MM.1S (cell line): ENCODE results near the gene KRCC1.
A peak's percentile ranks its signal among the peaks of the same experiment; 100 is the strongest.

Source experiments
- DNase-seq: peaks from one replicate; pipeline ENCODE4 v3.0.0-alpha.2; 2015
- H2AFZ ChIP-seq: fragments of 300-600 bp; sonication (generic); 2 replicates; pipeline ENCODE4 v1.6.0; 2016; ENCODE audit warnings: antibody characterized with exemption, low read length
- H3F3A ChIP-seq: fragments of 300-600 bp; sonication (generic); 2 replicates; pipeline ENCODE4 v1.6.1; 2016; ENCODE audit warnings: mild to moderate bottlenecking, antibody characterized with exemption, low read length, moderate library complexity, mixed read lengths; ENCODE audit not compliant: insufficient read depth
- H3K27ac ChIP-seq: fragments of 300-600 bp; sonication (generic); 2 replicates; pipeline ENCODE4 v1.5.1; 2016; ENCODE audit warnings: mild to moderate bottlenecking, low read length
- H3K27me3 ChIP-seq: fragments of 300-600 bp; sonication (generic); replicated peaks from 2 replicates; pipeline ENCODE4 v1.6.0; 2016; ENCODE audit warnings: low read length; ENCODE audit not compliant: insufficient read depth
- H3K36me3 ChIP-seq: fragments of 300-600 bp; sonication (generic); replicated peaks from 2 replicates; pipeline ENCODE4 v1.6.1; 2016; ENCODE audit warnings: mild to moderate bottlenecking, low read length, mixed read lengths; ENCODE audit not compliant: insufficient read depth
- H3K4me1 ChIP-seq: fragments of 300-600 bp; sonication (generic); 2 replicates; pipeline ENCODE4 v1.6.1; 2016; ENCODE audit warnings: low read length, mixed read lengths
- H3K4me2 ChIP-seq: fragments of 300-600 bp; sonication (generic); 2 replicates; pipeline ENCODE4 v1.6.0; 2016; ENCODE audit warnings: low read depth, low read length
- H3K4me3 ChIP-seq: fragments of 300-600 bp; sonication (generic); 2 replicates; pipeline ENCODE4 v1.5.1; 2016; ENCODE audit warnings: low read length, mixed read lengths
- H3K79me2 ChIP-seq: fragments of 300-600 bp; sonication (generic); 2 replicates; pipeline ENCODE4 v1.6.1; 2016; ENCODE audit warnings: mixed run types, low read length, mixed read lengths
- H3K9ac ChIP-seq: fragments of 300-600 bp; sonication (generic); 2 replicates; pipeline ENCODE4 v1.6.1; 2016; ENCODE audit warnings: low read length, mixed read lengths
- H3K9me2 ChIP-seq: fragments of 300-600 bp; sonication (generic); replicated peaks from 2 replicates; pipeline ENCODE4 v1.6.1; 2016; ENCODE audit warnings: mild to moderate bottlenecking, low read length, mixed read lengths; ENCODE audit not compliant: insufficient read depth
- H3K9me3 ChIP-seq: fragments of 300-600 bp; sonication (generic); replicated peaks from 2 replicates; pipeline ENCODE4 v1.6.1; 2016; ENCODE audit warnings: mild to moderate bottlenecking, low read length, mixed read lengths; ENCODE audit not compliant: insufficient read depth
- H4K20me1 ChIP-seq: fragments of 300-600 bp; sonication (generic); 2 replicates; pipeline ENCODE4 v1.6.1; 2016; ENCODE audit warnings: mild to moderate bottlenecking, low read length, moderate library complexity, mixed read lengths; ENCODE audit not compliant: insufficient read depth
- EZH2 ChIP-seq: fragments of 300-600 bp; sonication (generic); optimal IDR thresholded peaks from 2 replicates; pipeline ENCODE3; 2017; ENCODE audit warnings: low read depth, mild to moderate bottlenecking, antibody characterized with exemption, low read length, mixed read lengths
- EZH2phosphoT487 ChIP-seq: fragments of 300-600 bp; sonication (generic); IDR thresholded peaks from 2 replicates; pipeline ENCODE4 v1.6.1; 2018; ENCODE audit warnings: antibody characterized with exemption, low read length
- TF ChIP-seq, protein P1 (sequence below): fragments of 300-600 bp; sonication (generic); IDR thresholded peaks from 2 replicates; pipeline ENCODE4 v1.5.1; 2016; ENCODE audit warnings: antibody characterized with exemption, low read length, mixed read lengths

Gene KRCC1

DNA sequence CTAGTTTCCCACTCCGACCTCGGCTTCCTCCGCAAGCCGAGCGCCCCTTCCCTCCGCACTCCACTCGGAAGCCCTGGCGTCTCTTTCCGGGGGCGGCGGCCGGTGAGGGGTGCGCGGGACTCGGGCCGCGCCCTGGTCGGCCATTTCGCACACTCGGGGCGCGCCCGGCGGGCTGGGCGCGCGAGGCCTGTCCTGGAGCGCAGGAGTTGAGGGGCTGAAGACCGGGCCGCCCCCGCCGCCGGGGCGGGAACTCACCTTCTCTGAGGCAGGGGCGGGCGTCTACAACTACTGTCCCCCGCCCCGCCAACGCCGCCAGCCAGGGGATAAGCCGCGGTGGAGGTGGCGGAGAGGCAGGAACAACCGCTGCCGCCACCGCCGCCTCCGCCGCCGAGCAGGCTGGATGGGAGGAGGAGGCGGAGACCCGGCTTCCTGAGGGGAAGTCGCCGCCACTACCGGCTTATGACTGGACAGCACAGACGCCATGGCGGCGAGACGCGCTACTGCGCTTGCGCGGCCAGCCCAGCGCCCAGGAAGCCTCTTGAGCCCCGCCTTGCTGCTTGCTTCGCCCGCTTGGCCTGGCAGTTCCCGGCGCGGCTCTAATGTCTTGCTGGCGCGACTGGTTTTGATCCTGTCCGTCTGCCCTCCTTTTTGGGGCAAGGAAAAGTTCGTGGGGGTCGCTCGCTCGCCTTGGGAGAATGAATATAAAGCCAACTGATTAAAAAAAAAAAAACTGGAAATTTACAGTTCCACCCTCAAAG lies at the start of gene KRCC1:
Gene KRCC1 (minus strand): TSS at position 413 of the 758 bp plus-strand sequence. CDS start 27,220 bp downstream, outside the sequence.
- Histone ChIP-seq H3K36me3 (no peaks in the 10 kb centered on the region), H3K4me3 (peak within 1 kb of the TSS; percentile 82), H3K27ac (peak within 1 kb of the TSS; percentile 59), H3K27me3 (no peaks in the 10 kb centered on the region), H2AFZ (peak within 1 kb of the TSS; percentile 87), H3K79me2 (peaks cover 23% of the 10 kb centered on the region), H3K9ac (peak within 1 kb of the TSS; percentile 94), H3K9me2 (no peaks in the 10 kb centered on the region), H3K4me2 (peak within 1 kb of the TSS; percentile 87), H4K20me1 (no peaks in the 10 kb centered on the region), H3F3A (no peaks in the 10 kb centered on the region), H3K9me3 (no peaks in the 10 kb centered on the region), H3K4me1 (peaks cover 11% of the 10 kb centered on the region; the same call in 1 of the 2 replicates)
- no peak for TF ChIP-seq EZH2
- TF ChIP-seq, protein P1, sequence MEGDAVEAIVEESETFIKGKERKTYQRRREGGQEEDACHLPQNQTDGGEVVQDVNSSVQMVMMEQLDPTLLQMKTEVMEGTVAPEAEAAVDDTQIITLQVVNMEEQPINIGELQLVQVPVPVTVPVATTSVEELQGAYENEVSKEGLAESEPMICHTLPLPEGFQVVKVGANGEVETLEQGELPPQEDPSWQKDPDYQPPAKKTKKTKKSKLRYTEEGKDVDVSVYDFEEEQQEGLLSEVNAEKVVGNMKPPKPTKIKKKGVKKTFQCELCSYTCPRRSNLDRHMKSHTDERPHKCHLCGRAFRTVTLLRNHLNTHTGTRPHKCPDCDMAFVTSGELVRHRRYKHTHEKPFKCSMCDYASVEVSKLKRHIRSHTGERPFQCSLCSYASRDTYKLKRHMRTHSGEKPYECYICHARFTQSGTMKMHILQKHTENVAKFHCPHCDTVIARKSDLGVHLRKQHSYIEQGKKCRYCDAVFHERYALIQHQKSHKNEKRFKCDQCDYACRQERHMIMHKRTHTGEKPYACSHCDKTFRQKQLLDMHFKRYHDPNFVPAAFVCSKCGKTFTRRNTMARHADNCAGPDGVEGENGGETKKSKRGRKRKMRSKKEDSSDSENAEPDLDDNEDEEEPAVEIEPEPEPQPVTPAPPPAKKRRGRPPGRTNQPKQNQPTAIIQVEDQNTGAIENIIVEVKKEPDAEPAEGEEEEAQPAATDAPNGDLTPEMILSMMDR = no peak
- no peak for TF ChIP-seq EZH2phosphoT487
- DNase-seq = peak; percentile 96

DNA sequence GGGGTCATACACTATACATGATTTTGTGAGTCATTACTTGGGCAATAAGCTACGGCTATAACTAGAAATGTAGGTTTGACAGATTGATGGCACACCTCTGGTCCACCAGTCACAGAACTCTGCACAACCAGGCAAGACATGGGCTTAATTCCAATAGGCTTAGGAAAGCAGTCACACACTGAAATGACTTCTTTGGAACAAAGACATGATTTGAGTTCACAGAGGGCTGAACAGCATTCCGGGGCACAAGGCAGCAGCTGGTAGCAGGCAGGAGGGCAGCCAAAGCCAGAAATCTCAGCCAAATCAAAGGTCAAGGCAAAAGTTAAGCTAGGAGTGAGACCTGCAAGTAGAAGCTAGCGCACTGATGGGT lies 44.9 kb upstream of the KRCC1 start:
- no peaks in the 10 kb centered on the region for H3K9me3 ChIP-seq
- H3K9me2 ChIP-seq = no peaks in the 10 kb centered on the region
- no peak overlapping the region for H3K27ac ChIP-seq
- no peaks in the 10 kb centered on the region for H3K36me3 ChIP-seq
- no peak overlapping the region for H2AFZ ChIP-seq
- DNase-seq = no peak
- H3K4me1 ChIP-seq = no peaks in the 10 kb centered on the region
- no peaks in the 10 kb centered on the region for H3K79me2 ChIP-seq
- H3K9ac ChIP-seq = no peak overlapping the region
- no peaks in the 10 kb centered on the region for H3K27me3 ChIP-seq
- no peaks in the 10 kb centered on the region for H4K20me1 ChIP-seq
- H3F3A ChIP-seq = no peaks in the 10 kb centered on the region
- no peak overlapping the region for H3K4me3 ChIP-seq
- TF ChIP-seq EZH2 = no peak
- no peak for TF ChIP-seq EZH2phosphoT487
- TF ChIP-seq, protein P1 = no peak
- no peak overlapping the region for H3K4me2 ChIP-seq

DNA sequence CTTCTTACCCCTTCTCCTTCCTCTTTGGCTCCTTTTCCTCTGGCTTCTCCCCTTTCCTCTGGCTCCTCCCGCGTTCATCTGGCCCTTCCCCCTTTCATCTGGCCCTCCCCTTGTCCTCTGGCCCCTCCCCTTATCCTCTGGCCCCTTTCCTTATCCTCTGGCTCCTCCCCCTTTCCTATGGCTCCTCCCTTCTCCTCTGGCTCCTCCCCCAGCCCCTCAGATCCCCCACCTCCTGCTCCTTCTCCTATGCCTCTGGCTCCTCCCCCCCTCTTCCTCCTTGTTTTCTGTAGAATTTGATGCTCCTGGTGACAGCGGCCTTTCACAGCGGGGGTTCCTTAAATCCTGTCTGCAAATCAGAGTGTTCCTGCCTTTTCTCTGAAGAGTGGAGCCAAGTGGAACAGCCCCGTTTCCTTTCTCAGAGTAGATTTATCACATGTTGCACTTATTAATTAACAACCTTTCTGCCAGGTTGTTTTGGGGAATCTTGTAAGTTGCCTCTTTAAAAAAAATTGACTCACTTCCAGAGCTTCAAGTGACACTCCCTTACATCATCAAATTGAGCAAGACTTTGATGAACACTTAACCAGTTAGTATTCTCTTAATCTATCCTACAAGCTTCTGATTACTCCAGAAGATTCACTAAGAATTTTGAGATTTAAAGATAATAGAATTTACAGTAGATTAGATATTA lies 44.4 kb upstream of the KRCC1 start:
- no peaks in the 10 kb centered on the region for H3K9me2 ChIP-seq
- no peaks in the 10 kb centered on the region for H3K9me3 ChIP-seq
- no peak overlapping the region for H2AFZ ChIP-seq
- H4K20me1 ChIP-seq = no peaks in the 10 kb centered on the region
- H3K27ac ChIP-seq = no peak overlapping the region
- TF ChIP-seq, protein P1 = no peak
- no peak for TF ChIP-seq EZH2phosphoT487
- TF ChIP-seq EZH2 = no peak
- no peaks in the 10 kb centered on the region for H3K4me1 ChIP-seq
- H3F3A ChIP-seq = no peaks in the 10 kb centered on the region
- no peak for DNase-seq
- H3K4me2 ChIP-seq = no peak overlapping the region
- no peak overlapping the region for H3K4me3 ChIP-seq
- H3K79me2 ChIP-seq = no peaks in the 10 kb centered on the region
- no peaks in the 10 kb centered on the region for H3K27me3 ChIP-seq
- H3K36me3 ChIP-seq = no peaks in the 10 kb centered on the region
- no peak overlapping the region for H3K9ac ChIP-seq
